Measurements from ENCODE around the gene ARID5B.

Gene ARID5B

DNA sequence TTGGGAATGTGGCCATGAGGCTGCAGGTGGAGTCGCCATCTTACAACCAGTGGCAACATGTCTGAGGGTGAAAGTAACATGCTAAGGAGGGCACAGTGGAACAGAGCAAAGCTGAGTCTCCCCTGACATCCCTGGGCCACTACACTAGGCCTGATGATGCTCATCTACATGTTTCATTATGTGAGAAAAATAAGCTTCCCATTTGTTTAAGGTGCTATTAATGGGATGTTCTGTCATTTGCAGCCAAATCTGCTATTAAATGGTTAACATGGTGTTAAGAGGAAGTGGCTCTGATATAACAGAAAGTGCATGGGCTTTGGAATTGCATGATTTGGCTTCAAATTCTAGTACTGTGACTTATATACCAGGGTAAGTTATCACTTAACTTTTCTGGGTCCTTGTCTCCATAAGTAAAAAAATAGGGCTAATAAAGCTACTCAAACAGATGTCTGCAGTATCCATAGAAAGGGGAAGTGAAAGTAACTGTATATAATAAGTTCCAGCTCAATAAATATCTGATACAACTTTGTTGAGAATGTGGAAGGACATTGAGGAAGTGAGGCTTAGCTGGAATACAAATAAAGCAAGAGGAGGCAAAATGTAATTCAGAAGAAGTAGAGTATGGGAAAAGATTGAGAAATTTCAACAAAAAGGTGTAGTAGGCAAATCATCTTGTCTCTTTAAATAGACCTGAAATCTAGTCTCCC lies 208.2 kb downstream of the ARID5B start:
- TF ChIP-seq, protein P1, sequence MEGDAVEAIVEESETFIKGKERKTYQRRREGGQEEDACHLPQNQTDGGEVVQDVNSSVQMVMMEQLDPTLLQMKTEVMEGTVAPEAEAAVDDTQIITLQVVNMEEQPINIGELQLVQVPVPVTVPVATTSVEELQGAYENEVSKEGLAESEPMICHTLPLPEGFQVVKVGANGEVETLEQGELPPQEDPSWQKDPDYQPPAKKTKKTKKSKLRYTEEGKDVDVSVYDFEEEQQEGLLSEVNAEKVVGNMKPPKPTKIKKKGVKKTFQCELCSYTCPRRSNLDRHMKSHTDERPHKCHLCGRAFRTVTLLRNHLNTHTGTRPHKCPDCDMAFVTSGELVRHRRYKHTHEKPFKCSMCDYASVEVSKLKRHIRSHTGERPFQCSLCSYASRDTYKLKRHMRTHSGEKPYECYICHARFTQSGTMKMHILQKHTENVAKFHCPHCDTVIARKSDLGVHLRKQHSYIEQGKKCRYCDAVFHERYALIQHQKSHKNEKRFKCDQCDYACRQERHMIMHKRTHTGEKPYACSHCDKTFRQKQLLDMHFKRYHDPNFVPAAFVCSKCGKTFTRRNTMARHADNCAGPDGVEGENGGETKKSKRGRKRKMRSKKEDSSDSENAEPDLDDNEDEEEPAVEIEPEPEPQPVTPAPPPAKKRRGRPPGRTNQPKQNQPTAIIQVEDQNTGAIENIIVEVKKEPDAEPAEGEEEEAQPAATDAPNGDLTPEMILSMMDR (IDR thresholded peaks at IDR 0.05; ENCODE audit: extremely low read depth, missing control alignments), result no peak
- DNase-seq (ENCODE audit: low spot score), result peak; percentile 32

DNA sequence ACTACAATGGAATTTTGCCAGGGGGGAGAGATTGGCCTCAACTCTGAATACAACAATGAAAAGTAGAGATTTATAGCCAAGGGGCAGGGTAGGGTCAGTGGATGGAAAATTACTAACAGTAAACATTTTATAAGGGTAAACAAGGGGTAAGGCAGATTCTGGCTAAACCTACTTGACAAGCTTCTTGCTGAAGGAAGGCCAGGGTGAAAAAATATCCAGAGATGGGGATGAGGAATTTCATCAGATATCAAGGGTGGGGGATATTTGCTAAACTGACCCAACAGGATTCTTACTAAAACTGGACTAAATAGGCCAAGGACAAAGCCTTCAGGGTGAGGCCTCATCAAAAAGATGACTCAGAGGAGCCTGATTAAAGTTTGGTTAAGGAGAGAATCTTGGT lies 210.8 kb downstream of the ARID5B start:
- TF ChIP-seq, protein P1 (IDR thresholded peaks at IDR 0.05; ENCODE audit: extremely low read depth, missing control alignments), result no peak
- DNase-seq (ENCODE audit: low spot score), result no peak

DNA sequence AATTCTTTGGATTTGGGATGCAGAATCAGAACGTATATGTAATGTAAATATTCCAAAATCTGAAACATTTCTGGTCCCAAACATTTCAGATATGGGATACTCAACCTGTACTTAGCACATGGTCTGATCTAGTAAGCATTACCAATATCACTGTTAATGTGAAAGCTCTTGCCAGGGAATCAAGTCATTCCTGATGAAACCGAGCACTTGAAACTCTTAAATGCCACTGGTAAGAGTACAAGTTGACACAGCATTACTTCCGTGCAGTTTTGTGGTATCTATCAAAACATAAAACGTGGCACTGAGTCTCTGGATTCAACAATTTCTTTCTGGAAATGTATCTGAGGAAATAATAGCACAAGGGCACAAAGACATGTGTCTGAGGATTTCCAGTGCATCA lies 211.5 kb downstream of the ARID5B start:
- DNase-seq (ENCODE audit: low spot score), result no peak
- TF ChIP-seq, protein P1 (IDR thresholded peaks at IDR 0.05; ENCODE audit: extremely low read depth, missing control alignments), result no peak

DNA sequence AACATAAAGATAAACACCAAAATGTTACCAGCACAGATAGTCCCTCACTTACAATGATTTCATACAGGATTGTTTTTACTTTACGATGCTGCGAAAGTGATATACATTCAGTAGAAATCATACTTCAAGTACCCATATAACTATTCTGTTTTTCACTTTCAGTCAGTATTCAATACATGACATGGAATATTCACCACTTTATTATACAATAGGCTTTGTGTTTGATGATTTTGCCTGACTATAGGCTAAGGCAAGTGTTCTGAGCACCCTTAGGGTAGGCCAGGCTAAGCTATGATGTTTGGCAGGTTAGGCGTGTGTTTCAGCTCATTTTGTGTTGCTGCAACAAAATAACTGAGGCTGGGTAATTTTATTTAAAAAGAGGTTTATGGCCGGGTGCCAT lies 212.2 kb downstream of the ARID5B start:
- DNase-seq (ENCODE audit: low spot score), result no peak
- TF ChIP-seq, protein P1 (IDR thresholded peaks at IDR 0.05; ENCODE audit: extremely low read depth, missing control alignments), result no peak

DNA sequence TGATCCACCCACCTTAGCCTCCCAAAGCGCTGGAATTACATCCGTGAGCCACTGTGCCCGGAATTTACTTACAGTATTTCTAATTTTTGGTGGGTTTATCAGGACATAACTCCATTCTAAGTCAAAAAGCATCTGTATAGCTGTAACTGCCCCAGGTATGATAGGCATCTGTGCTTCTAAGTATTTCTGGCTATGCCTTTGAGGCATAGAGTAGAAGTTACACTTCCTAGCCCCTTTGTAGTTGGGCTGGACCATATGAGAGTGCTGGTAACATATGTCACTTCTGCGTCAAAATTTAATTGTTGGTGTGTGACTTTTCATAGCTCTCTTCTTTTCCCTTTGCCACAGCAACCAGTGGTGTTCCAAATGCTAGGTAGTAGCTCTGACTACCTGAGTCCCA lies 213.8 kb downstream of the ARID5B start:
- TF ChIP-seq, protein P1 (IDR thresholded peaks at IDR 0.05; ENCODE audit: extremely low read depth, missing control alignments), result no peak
- no peak for DNase-seq (ENCODE audit: low spot score)

DNA sequence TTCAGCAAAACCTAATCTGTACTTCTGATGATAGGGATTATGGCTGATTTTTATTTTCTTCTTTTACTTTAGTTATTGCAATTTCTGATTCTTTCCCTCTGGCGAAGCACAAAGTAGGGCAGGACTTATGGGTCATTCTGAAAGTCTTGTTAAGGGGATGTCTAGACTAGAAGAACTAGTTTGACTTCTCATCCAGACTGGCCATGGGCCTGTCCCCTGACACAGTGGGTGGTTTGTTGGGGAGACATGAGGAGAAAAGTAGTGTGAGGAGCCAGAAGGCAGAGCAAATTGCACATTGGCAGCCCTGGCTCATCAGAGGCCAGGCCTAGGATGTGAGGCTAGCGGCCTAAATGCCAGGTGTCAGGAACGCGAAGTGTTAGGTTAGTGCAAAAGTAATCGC lies 214.3 kb downstream of the ARID5B start:
- TF ChIP-seq, protein P1 (IDR thresholded peaks at IDR 0.05; ENCODE audit: extremely low read depth, missing control alignments), result no peak

DNA sequence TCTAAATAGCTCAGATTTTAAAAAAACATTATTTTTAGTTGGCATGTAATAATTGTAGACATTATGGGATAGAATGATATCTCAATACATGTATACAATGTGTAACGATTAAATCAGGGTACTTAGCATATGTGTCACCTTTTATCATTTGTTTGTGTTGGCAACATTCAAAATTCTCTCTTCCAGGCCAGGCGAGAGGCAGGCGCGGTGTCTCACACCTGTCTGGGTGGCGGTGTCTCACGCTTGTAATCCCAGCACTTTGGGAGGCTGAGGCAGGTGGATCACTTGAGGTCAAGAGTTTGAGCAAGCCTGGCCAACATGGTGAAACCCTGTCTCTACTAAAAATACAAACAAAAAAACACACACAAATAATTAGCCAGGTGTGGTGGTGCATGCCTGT lies 215.4 kb downstream of the ARID5B start:
- no peak for DNase-seq (ENCODE audit: low spot score)
- TF ChIP-seq, protein P1 (IDR thresholded peaks at IDR 0.05; ENCODE audit: extremely low read depth, missing control alignments), result no peak

More for the DNA sequence above, 214.3 kb downstream of the ARID5B start:
- no peak for DNase-seq (ENCODE audit: low spot score)
